Fibroblast of skin of scalp (primary cell): ENCODE measurements around the gene RPRD1B.

Experiments
- DNase-seq: peaks from one replicate; pipeline ENCODE4 v3.0.0-alpha.2; 2013

The RPRD1B gene

GRCh38 chr20:38123021-38123587 is 89.6 kb downstream of the RPRD1B start:
- DNase-seq = peak; percentile 31

GRCh38 chr20:38125157-38126056 is 91.9 kb downstream of the RPRD1B start:
- DNase-seq = peak; percentile 29

- no peak for DNase-seq
Measured at GRCh38 chr20:38126146-38126921, 92.8 kb downstream of the RPRD1B start.

- peak; percentile 63 for DNase-seq
Measured at GRCh38 chr20:38126932-38127621, 93.5 kb downstream of the RPRD1B start.

GRCh38 chr20:38127920-38128528 is 94.5 kb downstream of the RPRD1B start:
- DNase-seq = no peak

- no peak for DNase-seq
Measured at GRCh38 chr20:38128691-38129090, 95.1 kb downstream of the RPRD1B start.

- DNase-seq = no peak
Measured at GRCh38 chr20:38129248-38129865, 95.8 kb downstream of the RPRD1B start.

GRCh38 chr20:38129893-38130609 is 96.5 kb downstream of the RPRD1B start:
- DNase-seq = no peak

GRCh38 chr20:38130687-38131587 is 97.4 kb downstream of the RPRD1B start:
- DNase-seq = no peak

- DNase-seq = no peak
Measured at GRCh38 chr20:38131588-38132121, 98.1 kb downstream of the RPRD1B start.

GRCh38 chr20:38132156-38132909 is 98.8 kb downstream of the RPRD1B start:
- DNase-seq = no peak

- no peak for DNase-seq
Measured at GRCh38 chr20:38132910-38133501, 99.5 kb downstream of the RPRD1B start.

- DNase-seq = no peak
Measured at GRCh38 chr20:38133680-38134426, 100.3 kb downstream of the RPRD1B start.

GRCh38 chr20:38134427-38135270 is 101.1 kb downstream of the RPRD1B start:
- peak; percentile 50 for DNase-seq

- DNase-seq = no peak
Measured at GRCh38 chr20:38135271-38135650, 101.7 kb downstream of the RPRD1B start.

- DNase-seq = no peak
Measured at GRCh38 chr20:38135651-38136420, 102.3 kb downstream of the RPRD1B start.
